AG09309 (cell line): ENCODE measurements around the gene PTPRN2.

Experiments used
- DNase-seq: peaks from one replicate; pipeline ENCODE4 v3.0.0-alpha.2; 2010; ENCODE audit warnings: low read depth
- H3K4me3 ChIP-seq: 2 replicates; pipeline ENCODE4 v1.5.1; 2011; ENCODE audit warnings: mild to moderate bottlenecking, low read depth, low read length, moderate library complexity; ENCODE audit not compliant: control insufficient read depth
- CTCF ChIP-seq: IDR thresholded peaks from 2 replicates; pipeline ENCODE4 v1.5.1; 2011; ENCODE audit warnings: mild to moderate bottlenecking, low read depth, low read length, inconsistent platforms; ENCODE audit not compliant: insufficient read depth, control insufficient read depth; ENCODE audit errors: missing control alignments

Gene PTPRN2

GRCh38 chr7:158400601-158401225 lies 186.9 kb downstream of the PTPRN2 start:
- DNase-seq: no peak
- H3K4me3 ChIP-seq: no peak overlapping the region
- TF ChIP-seq CTCF: no peak

GRCh38 chr7:158399762-158400161 lies 187.9 kb downstream of the PTPRN2 start:
- DNase-seq: no peak

GRCh38 chr7:158398750-158399149 lies 188.9 kb downstream of the PTPRN2 start:
- no peak for DNase-seq

More at GRCh38 chr7:158399762-158400161, 187.9 kb downstream of the PTPRN2 start:
- TF ChIP-seq CTCF: no peak
- no peak overlapping the region for H3K4me3 ChIP-seq

GRCh38 chr7:158397885-158398284 lies 189.7 kb downstream of the PTPRN2 start:
- no peak for TF ChIP-seq CTCF
- no peak for DNase-seq

More at GRCh38 chr7:158398750-158399149, 188.9 kb downstream of the PTPRN2 start:
- no peak overlapping the region for H3K4me3 ChIP-seq
- no peak for TF ChIP-seq CTCF

GRCh38 chr7:158396982-158397862 lies 190.4 kb downstream of the PTPRN2 start:
- no peak for TF ChIP-seq CTCF
- no peak for DNase-seq
- no peak overlapping the region for H3K4me3 ChIP-seq

More at GRCh38 chr7:158397885-158398284, 189.7 kb downstream of the PTPRN2 start:
- H3K4me3 ChIP-seq: no peak overlapping the region

- DNase-seq: no peak
- TF ChIP-seq CTCF: no peak
- no peak overlapping the region for H3K4me3 ChIP-seq
Observed at GRCh38 chr7:158396301-158396905, 191.2 kb downstream of the PTPRN2 start.
